Measurements from ENCODE around the gene APBB2. TPM values are rescaled to one million over a fixed set of nuclear protein-coding genes. Genes with fewer than 3 reads are reported as not detected.

APBB2 gene
- total and polyA plus RNA-seq, 2 experiments from 2014 or later, result 35.8 to 74.8 TPM

DNA sequence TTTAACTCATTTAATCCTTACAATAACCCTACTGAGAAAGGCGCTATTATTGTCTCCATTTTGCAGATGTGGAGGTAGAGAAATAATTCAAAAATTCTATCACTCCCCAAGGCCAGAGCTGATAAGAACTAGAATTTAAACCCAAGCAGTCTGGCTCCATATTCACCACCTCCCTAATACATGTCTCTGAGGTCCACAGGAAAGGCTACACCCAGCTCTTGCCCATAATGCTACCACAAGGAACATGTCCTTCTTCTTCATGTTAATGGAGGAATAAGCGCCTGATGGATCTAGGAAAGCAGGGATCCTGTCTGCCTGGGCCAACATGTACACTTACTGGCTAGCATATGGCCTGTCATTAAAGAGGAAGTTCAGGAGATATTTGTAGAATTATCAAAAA is 16.3 kb downstream of the APBB2 start:
- H3K9me2 ChIP-seq (ENCODE audit: insufficient read depth), result no peaks in the 10 kb centered on the region; the same call in none of the 2 replicates
- ATAC-seq (no peak), DNase-seq (ENCODE audit: low spot score) (no peak)
- H4K20me1 ChIP-seq (replicated peaks; ENCODE audit: insufficient read depth), result peaks cover 9% of the 10 kb centered on the region
- no peak overlapping the region for H2AFZ ChIP-seq
- H3K4me1 ChIP-seq (ENCODE audit: insufficient read depth), result no peaks in the 10 kb centered on the region; the same call in 1 of the 2 replicates
- no peaks in the 10 kb centered on the region for H3K9me3 Mint-ChIP-seq
- H3K27ac Mint-ChIP-seq, result no peak overlapping the region
- H3K27me3 ChIP-seq (ENCODE audit: insufficient read depth), result no peaks in the 10 kb centered on the region
- no peaks in the 10 kb centered on the region for H3F3A ChIP-seq (replicated peaks; ENCODE audit: low read depth)
- H3K4me2 ChIP-seq, result no peak overlapping the region
- no peak overlapping the region for H3K4me3 Mint-ChIP-seq
- TF ChIP-seq ZNF114 (CRISPR knock-in tag; IDR thresholded peaks at IDR 0.05) (no peak), STAT1 (IDR thresholded peaks at IDR 0.05; ENCODE audit: unreplicated experiment) (no peak), JUNB (IDR thresholded peaks at IDR 0.05; ENCODE audit: unreplicated experiment) (no peak), NANOG (IDR thresholded peaks at IDR 0.05; ENCODE audit: borderline replicate concordance) (no peak), EZH2 (IDR thresholded peaks at IDR 0.05; ENCODE audit: low read depth, unreplicated experiment) (no peak), EZH2phosphoT487 (IDR thresholded peaks at IDR 0.05; ENCODE audit: unreplicated experiment) (no peak), ZNF331 (CRISPR knock-in tag; IDR thresholded peaks at IDR 0.05; ENCODE audit: low read depth) (no peak), POLR2AphosphoS5 (IDR thresholded peaks at IDR 0.05; ENCODE audit: low read depth) (no peak), CREB1 (CRISPR knock-in tag; IDR thresholded peaks at IDR 0.05; ENCODE audit: low read depth) (no peak)
- TF ChIP-seq, protein P1, sequence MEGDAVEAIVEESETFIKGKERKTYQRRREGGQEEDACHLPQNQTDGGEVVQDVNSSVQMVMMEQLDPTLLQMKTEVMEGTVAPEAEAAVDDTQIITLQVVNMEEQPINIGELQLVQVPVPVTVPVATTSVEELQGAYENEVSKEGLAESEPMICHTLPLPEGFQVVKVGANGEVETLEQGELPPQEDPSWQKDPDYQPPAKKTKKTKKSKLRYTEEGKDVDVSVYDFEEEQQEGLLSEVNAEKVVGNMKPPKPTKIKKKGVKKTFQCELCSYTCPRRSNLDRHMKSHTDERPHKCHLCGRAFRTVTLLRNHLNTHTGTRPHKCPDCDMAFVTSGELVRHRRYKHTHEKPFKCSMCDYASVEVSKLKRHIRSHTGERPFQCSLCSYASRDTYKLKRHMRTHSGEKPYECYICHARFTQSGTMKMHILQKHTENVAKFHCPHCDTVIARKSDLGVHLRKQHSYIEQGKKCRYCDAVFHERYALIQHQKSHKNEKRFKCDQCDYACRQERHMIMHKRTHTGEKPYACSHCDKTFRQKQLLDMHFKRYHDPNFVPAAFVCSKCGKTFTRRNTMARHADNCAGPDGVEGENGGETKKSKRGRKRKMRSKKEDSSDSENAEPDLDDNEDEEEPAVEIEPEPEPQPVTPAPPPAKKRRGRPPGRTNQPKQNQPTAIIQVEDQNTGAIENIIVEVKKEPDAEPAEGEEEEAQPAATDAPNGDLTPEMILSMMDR (conservative IDR thresholded peaks at IDR 0.05; ENCODE audit: low read depth in 2 of 2), result no peak
- TF ChIP-seq, protein P2, sequence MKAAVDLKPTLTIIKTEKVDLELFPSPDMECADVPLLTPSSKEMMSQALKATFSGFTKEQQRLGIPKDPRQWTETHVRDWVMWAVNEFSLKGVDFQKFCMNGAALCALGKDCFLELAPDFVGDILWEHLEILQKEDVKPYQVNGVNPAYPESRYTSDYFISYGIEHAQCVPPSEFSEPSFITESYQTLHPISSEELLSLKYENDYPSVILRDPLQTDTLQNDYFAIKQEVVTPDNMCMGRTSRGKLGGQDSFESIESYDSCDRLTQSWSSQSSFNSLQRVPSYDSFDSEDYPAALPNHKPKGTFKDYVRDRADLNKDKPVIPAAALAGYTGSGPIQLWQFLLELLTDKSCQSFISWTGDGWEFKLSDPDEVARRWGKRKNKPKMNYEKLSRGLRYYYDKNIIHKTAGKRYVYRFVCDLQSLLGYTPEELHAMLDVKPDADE (IDR thresholded peaks at IDR 0.05), result no peak
- TF ChIP-seq, protein P3, sequence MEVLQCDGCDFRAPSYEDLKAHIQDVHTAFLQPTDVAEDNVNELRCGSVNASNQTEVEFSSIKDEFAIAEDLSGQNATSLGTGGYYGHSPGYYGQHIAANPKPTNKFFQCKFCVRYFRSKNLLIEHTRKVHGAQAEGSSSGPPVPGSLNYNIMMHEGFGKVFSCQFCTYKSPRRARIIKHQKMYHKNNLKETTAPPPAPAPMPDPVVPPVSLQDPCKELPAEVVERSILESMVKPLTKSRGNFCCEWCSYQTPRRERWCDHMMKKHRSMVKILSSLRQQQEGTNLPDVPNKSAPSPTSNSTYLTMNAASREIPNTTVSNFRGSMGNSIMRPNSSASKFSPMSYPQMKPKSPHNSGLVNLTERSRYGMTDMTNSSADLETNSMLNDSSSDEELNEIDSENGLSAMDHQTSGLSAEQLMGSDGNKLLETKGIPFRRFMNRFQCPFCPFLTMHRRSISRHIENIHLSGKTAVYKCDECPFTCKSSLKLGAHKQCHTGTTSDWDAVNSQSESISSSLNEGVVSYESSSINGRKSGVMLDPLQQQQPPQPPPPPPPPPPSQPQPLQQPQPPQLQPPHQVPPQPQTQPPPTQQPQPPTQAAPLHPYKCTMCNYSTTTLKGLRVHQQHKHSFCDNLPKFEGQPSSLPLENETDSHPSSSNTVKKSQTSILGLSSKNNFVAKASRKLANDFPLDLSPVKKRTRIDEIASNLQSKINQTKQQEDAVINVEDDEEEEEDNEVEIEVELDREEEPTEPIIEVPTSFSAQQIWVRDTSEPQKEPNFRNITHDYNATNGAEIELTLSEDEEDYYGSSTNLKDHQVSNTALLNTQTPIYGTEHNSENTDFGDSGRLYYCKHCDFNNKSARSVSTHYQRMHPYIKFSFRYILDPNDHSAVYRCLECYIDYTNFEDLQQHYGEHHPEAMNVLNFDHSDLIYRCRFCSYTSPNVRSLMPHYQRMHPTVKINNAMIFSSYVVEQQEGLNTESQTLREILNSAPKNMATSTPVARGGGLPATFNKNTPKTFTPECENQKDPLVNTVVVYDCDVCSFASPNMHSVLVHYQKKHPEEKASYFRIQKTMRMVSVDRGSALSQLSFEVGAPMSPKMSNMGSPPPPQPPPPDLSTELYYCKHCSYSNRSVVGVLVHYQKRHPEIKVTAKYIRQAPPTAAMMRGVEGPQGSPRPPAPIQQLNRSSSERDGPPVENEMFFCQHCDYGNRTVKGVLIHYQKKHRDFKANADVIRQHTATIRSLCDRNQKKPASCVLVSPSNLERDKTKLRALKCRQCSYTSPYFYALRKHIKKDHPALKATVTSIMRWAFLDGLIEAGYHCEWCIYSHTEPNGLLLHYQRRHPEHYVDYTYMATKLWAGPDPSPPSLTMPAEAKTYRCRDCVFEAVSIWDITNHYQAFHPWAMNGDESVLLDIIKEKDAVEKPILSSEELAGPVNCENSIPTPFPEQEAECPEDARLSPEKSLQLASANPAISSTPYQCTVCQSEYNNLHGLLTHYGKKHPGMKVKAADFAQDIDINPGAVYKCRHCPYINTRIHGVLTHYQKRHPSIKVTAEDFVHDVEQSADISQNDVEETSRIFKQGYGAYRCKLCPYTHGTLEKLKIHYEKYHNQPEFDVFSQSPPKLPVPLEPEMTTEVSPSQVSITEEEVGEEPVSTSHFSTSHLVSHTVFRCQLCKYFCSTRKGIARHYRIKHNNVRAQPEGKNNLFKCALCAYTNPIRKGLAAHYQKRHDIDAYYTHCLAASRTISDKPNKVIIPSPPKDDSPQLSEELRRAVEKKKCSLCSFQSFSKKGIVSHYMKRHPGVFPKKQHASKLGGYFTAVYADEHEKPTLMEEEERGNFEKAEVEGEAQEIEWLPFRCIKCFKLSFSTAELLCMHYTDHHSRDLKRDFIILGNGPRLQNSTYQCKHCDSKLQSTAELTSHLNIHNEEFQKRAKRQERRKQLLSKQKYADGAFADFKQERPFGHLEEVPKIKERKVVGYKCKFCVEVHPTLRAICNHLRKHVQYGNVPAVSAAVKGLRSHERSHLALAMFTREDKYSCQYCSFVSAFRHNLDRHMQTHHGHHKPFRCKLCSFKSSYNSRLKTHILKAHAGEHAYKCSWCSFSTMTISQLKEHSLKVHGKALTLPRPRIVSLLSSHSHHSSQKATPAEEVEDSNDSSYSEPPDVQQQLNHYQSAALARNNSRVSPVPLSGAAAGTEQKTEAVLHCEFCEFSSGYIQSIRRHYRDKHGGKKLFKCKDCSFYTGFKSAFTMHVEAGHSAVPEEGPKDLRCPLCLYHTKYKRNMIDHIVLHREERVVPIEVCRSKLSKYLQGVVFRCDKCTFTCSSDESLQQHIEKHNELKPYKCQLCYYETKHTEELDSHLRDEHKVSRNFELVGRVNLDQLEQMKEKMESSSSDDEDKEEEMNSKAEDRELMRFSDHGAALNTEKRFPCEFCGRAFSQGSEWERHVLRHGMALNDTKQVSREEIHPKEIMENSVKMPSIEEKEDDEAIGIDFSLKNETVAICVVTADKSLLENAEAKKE (CRISPR knock-in tag; IDR thresholded peaks at IDR 0.05), result no peak
- TF ChIP-seq, protein P4, sequence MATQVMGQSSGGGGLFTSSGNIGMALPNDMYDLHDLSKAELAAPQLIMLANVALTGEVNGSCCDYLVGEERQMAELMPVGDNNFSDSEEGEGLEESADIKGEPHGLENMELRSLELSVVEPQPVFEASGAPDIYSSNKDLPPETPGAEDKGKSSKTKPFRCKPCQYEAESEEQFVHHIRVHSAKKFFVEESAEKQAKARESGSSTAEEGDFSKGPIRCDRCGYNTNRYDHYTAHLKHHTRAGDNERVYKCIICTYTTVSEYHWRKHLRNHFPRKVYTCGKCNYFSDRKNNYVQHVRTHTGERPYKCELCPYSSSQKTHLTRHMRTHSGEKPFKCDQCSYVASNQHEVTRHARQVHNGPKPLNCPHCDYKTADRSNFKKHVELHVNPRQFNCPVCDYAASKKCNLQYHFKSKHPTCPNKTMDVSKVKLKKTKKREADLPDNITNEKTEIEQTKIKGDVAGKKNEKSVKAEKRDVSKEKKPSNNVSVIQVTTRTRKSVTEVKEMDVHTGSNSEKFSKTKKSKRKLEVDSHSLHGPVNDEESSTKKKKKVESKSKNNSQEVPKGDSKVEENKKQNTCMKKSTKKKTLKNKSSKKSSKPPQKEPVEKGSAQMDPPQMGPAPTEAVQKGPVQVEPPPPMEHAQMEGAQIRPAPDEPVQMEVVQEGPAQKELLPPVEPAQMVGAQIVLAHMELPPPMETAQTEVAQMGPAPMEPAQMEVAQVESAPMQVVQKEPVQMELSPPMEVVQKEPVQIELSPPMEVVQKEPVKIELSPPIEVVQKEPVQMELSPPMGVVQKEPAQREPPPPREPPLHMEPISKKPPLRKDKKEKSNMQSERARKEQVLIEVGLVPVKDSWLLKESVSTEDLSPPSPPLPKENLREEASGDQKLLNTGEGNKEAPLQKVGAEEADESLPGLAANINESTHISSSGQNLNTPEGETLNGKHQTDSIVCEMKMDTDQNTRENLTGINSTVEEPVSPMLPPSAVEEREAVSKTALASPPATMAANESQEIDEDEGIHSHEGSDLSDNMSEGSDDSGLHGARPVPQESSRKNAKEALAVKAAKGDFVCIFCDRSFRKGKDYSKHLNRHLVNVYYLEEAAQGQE (IDR thresholded peaks at IDR 0.05; ENCODE audit: unreplicated experiment), result no peak
- no peaks in the 10 kb centered on the region for H3K36me3 Mint-ChIP-seq (ENCODE audit: low read depth)
- no peak overlapping the region for H3K4me3 ChIP-seq
- no peak overlapping the region for H3K27ac ChIP-seq (ENCODE audit: low read depth)
- peaks cover 2% of the 10 kb centered on the region for H3K27me3 Mint-ChIP-seq (ENCODE audit: insufficient read depth, low read depth, poor library complexity)
- H3K79me2 ChIP-seq (replicated peaks; ENCODE audit: insufficient read depth), result peaks cover 90% of the 10 kb centered on the region
- peaks cover 21% of the 10 kb centered on the region; the same call in 2 of the 3 replicates for H3K4me1 Mint-ChIP-seq
- H3K36me3 ChIP-seq (ENCODE audit: insufficient read depth), result no peaks in the 10 kb centered on the region
